Measurements from ENCODE around the gene GMCL1.

DNA sequence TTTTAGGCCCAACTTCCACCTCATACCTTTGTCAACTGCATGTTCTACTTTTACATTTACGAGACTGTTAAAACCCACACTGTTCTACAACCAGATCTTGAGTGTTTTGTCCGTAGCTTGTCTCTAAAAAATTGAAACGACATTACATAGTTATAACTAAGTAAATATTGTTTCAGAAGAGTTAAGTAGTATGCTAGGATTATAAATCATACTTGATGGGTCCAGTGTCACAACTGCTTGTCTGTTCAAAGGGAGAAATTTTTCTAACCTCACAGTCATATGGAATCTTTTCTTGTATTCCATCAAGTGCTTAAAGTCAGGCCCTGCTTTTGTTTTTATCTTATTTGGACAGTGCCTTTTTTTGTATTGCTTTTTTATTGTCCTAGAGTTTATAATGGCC, 4.3 kb downstream of the GMCL1 start:
- TF ChIP-seq, protein P1, sequence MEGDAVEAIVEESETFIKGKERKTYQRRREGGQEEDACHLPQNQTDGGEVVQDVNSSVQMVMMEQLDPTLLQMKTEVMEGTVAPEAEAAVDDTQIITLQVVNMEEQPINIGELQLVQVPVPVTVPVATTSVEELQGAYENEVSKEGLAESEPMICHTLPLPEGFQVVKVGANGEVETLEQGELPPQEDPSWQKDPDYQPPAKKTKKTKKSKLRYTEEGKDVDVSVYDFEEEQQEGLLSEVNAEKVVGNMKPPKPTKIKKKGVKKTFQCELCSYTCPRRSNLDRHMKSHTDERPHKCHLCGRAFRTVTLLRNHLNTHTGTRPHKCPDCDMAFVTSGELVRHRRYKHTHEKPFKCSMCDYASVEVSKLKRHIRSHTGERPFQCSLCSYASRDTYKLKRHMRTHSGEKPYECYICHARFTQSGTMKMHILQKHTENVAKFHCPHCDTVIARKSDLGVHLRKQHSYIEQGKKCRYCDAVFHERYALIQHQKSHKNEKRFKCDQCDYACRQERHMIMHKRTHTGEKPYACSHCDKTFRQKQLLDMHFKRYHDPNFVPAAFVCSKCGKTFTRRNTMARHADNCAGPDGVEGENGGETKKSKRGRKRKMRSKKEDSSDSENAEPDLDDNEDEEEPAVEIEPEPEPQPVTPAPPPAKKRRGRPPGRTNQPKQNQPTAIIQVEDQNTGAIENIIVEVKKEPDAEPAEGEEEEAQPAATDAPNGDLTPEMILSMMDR (IDR thresholded peaks at IDR 0.05; ENCODE audit: insufficient read depth, low read depth, low read length), result no peak
- no peak for TF ChIP-seq EZH2 (IDR thresholded peaks at IDR 0.05; ENCODE audit: insufficient read depth, low read length)

Measured in astrocyte (in vitro differentiated cells and primary cell).